Measurements from ENCODE around the gene RAB36.

- TF ChIP-seq CTCF (conservative IDR thresholded peaks at IDR 0.05; ENCODE audit: low read length) (no peak), EZH2phosphoT487 (IDR thresholded peaks at IDR 0.05; ENCODE audit: borderline replicate concordance) (no peak)
Observed at GRCh38 chr22:23095733-23096342, 49.4 kb upstream of the RAB36 start.
